ENCODE results near the gene RPH3AL.
"Not testable (repeated sequence)": the region's sequence is repeated elsewhere in the genome, so short reads cannot be mapped to it uniquely, and the experiment has no call there.

RPH3AL gene

GRCh38 chr17:260944-261343 lies 91.7 kb downstream of the RPH3AL start:
- no peak for DNase-seq (ENCODE audit: low read depth)

- DNase-seq (ENCODE audit: low read depth) = no peak
These were observed 92.4 kb downstream of the RPH3AL start for GRCh38 chr17:260031-260791.

- DNase-seq (ENCODE audit: low read depth) = no peak
These were observed 93.1 kb downstream of the RPH3AL start for GRCh38 chr17:259341-259976.

- DNase-seq (ENCODE audit: low read depth) = no peak
These were observed 93.7 kb downstream of the RPH3AL start for GRCh38 chr17:258906-259305.

GRCh38 chr17:258045-258734 lies 94.4 kb downstream of the RPH3AL start:
- no peak for DNase-seq (ENCODE audit: low read depth)

GRCh38 chr17:253091-253846 lies 99.3 kb downstream of the RPH3AL start:
- no peak for DNase-seq (ENCODE audit: low read depth)

GRCh38 chr17:252456-252855 lies 100.2 kb downstream of the RPH3AL start:
- DNase-seq (ENCODE audit: low read depth) = no peak

- DNase-seq (ENCODE audit: low read depth) = no peak
These were observed 101.1 kb downstream of the RPH3AL start for GRCh38 chr17:251531-251930.

GRCh38 chr17:250487-251300 lies 101.9 kb downstream of the RPH3AL start:
- no peak for DNase-seq (ENCODE audit: low read depth)

- DNase-seq (ENCODE audit: low read depth) = no peak
These were observed 103.2 kb downstream of the RPH3AL start for GRCh38 chr17:249236-249993.

- DNase-seq (ENCODE audit: low read depth) = no peak
These were observed 104.0 kb downstream of the RPH3AL start for GRCh38 chr17:248337-249235.

GRCh38 chr17:247767-248166 lies 104.8 kb downstream of the RPH3AL start:
- no peak for DNase-seq (ENCODE audit: low read depth)

- no peak for DNase-seq (ENCODE audit: low read depth)
These were observed 105.7 kb downstream of the RPH3AL start for GRCh38 chr17:246851-247421.

GRCh38 chr17:246226-246625 lies 106.4 kb downstream of the RPH3AL start:
- DNase-seq (ENCODE audit: low read depth) = no peak

- no peak for DNase-seq (ENCODE audit: low read depth)
These were observed 107.0 kb downstream of the RPH3AL start for GRCh38 chr17:245611-246010.

GRCh38 chr17:245020-245419 lies 107.6 kb downstream of the RPH3AL start:
- DNase-seq (ENCODE audit: low read depth) = no peak

GRCh38 chr17:243924-244323 lies 108.7 kb downstream of the RPH3AL start:
- not testable (repeated sequence) for DNase-seq (ENCODE audit: low read depth)

GRCh38 chr17:238964-239259 lies 113.7 kb downstream of the RPH3AL start:
- no peak for DNase-seq (ENCODE audit: low read depth)
